Activated CD4-positive, alpha-beta memory T cell treated with anti-CD3 and anti-CD28 coated beads, Interleukin-2, amount 10 ng/mL, durations not matched to agents 7 days and 5 days (primary cell): ENCODE data around the gene CEP350. TPM values are rescaled to one million over a fixed set of nuclear protein-coding genes. Genes with fewer than 3 reads are reported as not detected.

Source experiments
- CTCF ChIA-PET: fragments of 350-600 bp; sonication (Branson Sonifier 250); formaldehyde crosslinking; loops from one replicate; lab custom pipeline; 2021; ENCODE audit warnings: antibody characterized with exemption, inconsistent platforms; lab: Charles Lee
- POLR2A ChIA-PET: fragments of 350-600 bp; sonication (Branson Sonifier 250); formaldehyde crosslinking; loops from one replicate; lab custom pipeline; 2021; ENCODE audit warnings: antibody characterized with exemption; lab: Charles Lee
- DNase-seq: peaks from one replicate; pipeline ENCODE4 v3.0.0-alpha.2; 2020
- H3K27ac Mint-ChIP-seq: one replicate; pipeline ENCODE4 v1.8.0; 2021; ENCODE audit warnings: mild to moderate bottlenecking, mixed read lengths
- H3K27me3 Mint-ChIP-seq: one replicate; pipeline ENCODE4 v1.8.0; 2021; ENCODE audit warnings: mixed read lengths
- H3K36me3 Mint-ChIP-seq: one replicate; pipeline ENCODE4 v1.8.0; 2021; ENCODE audit warnings: low read depth, mixed read lengths
- H3K4me1 Mint-ChIP-seq: one replicate; pipeline ENCODE4 v1.8.0; 2021; ENCODE audit warnings: mixed read lengths
- H3K4me3 Mint-ChIP-seq: one replicate; pipeline ENCODE4 v1.8.0; 2021; ENCODE audit warnings: mild to moderate bottlenecking, mixed read lengths
- H3K9me3 Mint-ChIP-seq: one replicate; pipeline ENCODE4 v1.8.0; 2021; ENCODE audit warnings: mixed read lengths
- total RNA-seq, 2 experiments: library from RNA; stranded (reverse); gene quantifications; one replicate each; pipeline ENCODE4 v1.2.3, GENCODE V29; 2021

The CEP350 gene, protein sequence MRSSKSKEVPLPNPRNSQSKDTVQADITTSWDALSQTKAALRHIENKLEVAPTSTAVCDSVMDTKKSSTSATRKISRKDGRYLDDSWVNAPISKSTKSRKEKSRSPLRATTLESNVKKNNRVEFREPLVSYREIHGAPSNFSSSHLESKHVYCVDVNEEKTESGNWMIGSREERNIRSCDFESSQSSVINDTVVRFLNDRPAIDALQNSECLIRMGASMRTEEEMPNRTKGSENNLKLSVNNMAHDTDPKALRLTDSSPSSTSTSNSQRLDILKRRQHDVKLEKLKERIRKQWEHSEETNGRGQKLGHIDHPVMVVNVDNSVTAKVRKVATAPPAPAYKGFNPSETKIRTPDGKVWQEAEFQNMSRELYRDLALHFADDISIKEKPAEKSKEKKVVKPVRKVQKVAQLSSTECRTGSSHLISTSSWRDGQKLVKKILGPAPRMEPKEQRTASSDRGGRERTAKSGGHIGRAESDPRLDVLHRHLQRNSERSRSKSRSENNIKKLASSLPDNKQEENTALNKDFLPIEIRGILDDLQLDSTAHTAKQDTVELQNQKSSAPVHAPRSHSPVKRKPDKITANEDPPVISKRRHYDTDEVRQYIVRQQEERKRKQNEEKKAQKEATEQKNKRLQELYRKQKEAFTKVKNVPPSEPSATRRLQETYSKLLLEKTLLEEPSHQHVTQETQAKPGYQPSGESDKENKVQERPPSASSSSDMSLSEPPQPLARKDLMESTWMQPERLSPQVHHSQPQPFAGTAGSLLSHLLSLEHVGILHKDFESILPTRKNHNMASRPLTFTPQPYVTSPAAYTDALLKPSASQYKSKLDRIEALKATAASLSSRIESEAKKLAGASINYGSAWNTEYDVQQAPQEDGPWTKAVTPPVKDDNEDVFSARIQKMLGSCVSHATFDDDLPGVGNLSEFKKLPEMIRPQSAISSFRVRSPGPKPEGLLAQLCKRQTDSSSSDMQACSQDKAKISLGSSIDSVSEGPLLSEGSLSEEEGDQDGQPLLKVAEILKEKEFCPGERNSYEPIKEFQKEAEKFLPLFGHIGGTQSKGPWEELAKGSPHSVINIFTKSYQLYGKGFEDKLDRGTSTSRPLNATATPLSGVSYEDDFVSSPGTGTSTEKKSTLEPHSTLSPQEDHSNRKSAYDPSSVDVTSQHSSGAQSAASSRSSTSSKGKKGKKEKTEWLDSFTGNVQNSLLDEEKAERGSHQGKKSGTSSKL (N-terminal part only)
- 10 to 100 TPM; 52.6 to 57.0 TPM for total RNA-seq

DNA sequence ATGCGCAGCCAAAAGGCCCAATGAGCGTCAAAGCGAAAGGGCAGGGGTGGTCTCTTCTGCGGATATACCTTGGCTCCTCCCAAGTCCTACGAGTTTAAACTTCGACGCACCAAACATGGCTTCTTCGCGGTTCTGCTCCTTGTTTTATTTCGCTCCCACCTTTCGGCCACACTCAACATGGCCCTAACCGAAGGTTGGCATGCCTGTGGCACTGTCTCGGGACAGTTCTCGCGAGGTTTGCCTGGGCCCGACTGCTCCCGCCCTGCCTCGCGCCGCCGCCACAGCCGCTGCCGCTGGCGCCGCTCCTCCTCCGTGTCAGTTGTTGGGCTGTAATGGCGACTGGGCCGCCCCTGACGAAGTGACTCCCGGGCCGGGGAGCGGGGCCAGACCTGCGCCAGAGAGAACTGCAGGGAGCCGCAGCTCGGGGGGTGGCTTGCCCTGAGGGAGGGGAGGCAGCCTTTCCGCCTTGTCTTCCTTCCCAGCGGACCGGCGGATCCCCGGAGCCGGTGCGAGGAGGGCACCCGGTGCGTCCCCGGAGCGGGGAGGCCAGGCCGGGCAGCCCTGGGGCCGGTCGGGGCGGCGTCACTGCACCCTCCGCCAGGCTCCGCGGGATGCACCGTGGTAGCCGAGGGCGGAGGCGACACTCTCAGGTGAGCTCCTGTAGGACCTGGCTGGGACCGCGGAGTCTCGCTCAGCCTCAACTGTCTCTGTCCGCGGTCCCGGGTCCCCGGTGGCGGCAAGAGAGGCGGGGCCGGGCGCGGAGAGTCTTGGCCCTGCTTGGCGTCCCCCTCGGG is at the start of gene CEP350:
CEP350 (plus strand) TSS at position 318 of the 794 bp plus-strand sequence. CDS start 31,372 bp downstream, outside the sequence.
- no peaks in the 10 kb centered on the region for H3K36me3 Mint-ChIP-seq
- no peaks in the 10 kb centered on the region for H3K9me3 Mint-ChIP-seq
- H3K27me3 Mint-ChIP-seq: no peaks in the 10 kb centered on the region
- H3K27ac Mint-ChIP-seq: peak within 1 kb of the TSS; percentile 99
- POLR2A ChIA-PET: interaction anchor here (0.7 to 5.0 kb wide), 16 partner anchors 10 to 548 kb away, joined by 3 to 90 read pairs (median 4); partner anchors contain the start of genes ACBD6, QSOX1, TOR1AIP1 and TOR1AIP2
- peak within 1 kb of the TSS; percentile 86 for H3K4me3 Mint-ChIP-seq
- CTCF ChIA-PET: interaction anchor here (0.8 to 2.2 kb wide), 8 partner anchors 10 to 200 kb away, joined by 3 to 9 read pairs (median 4); partner anchors contain the start of gene QSOX1
- peaks cover 39% of the 10 kb centered on the region for H3K4me1 Mint-ChIP-seq
- peak; percentile 98 for DNase-seq

DNA sequence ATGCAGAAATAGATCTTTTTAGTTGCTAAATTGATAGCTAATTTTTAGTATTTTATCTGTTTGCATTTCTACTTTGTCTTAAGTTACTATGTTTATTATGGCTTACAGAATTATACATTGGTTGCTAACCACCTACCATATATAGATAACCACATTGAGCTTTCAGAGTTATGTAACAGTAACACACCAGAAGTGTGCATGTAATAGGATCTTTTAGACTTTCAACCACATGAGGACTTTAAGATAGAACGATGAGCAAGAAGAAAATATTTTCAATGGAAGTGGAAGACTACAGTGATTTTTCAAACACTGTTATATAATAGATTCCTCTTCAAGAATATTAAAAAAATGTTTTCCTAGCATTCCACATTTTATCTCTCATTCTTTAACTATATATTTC is 43.7 kb upstream of the CEP350 start:
- POLR2A ChIA-PET: interaction anchor here (0.7 kb wide), 1 partner anchor 14 kb away, joined by 3 read pairs; no protein-coding TSS in a partner anchor
- CTCF ChIA-PET: interaction anchor here (1.0 to 2.1 kb wide), 4 partner anchors 13 to 258 kb away, joined by 3 to 6 read pairs (median 6); no protein-coding TSS in a partner anchor

GRCh38 chr1:179911812-179912211 is 42.8 kb upstream of the CEP350 start:
- Mint-ChIP-seq H3K27ac (no peak overlapping the region), H3K4me3 (no peak overlapping the region)
- POLR2A ChIA-PET: interaction anchor here (0.7 to 0.9 kb wide), 3 partner anchors 13 to 29 kb away, joined by 3 read pairs; no protein-coding TSS in a partner anchor

More for the DNA sequence above, 43.7 kb upstream of the CEP350 start:
- Mint-ChIP-seq H3K27ac (no peak overlapping the region), H3K4me3 (no peak overlapping the region), H3K36me3 (peaks cover 55% of the 10 kb centered on the region), H3K9me3 (no peaks in the 10 kb centered on the region), H3K4me1 (peaks cover 7% of the 10 kb centered on the region), H3K27me3 (no peaks in the 10 kb centered on the region)
- no peak for DNase-seq

GRCh38 chr1:179917601-179918429 is 36.8 kb upstream of the CEP350 start:
- POLR2A ChIA-PET: interaction anchor here (0.6 to 1.6 kb wide), 5 partner anchors 8 to 37 kb away, joined by 3 to 5 read pairs (median 3); partner anchors contain the start of gene CEP350

More at GRCh38 chr1:179911812-179912211, 42.8 kb upstream of the CEP350 start:
- Mint-ChIP-seq H3K9me3 (no peaks in the 10 kb centered on the region), H3K27me3 (no peaks in the 10 kb centered on the region), H3K36me3 (peaks cover 50% of the 10 kb centered on the region), H3K4me1 (peaks cover 7% of the 10 kb centered on the region)
- DNase-seq: no peak
- CTCF ChIA-PET: interaction anchor here (1.5 to 2.1 kb wide), 3 partner anchors 28 to 257 kb away, joined by 5 to 6 read pairs (median 6); no protein-coding TSS in a partner anchor

DNA sequence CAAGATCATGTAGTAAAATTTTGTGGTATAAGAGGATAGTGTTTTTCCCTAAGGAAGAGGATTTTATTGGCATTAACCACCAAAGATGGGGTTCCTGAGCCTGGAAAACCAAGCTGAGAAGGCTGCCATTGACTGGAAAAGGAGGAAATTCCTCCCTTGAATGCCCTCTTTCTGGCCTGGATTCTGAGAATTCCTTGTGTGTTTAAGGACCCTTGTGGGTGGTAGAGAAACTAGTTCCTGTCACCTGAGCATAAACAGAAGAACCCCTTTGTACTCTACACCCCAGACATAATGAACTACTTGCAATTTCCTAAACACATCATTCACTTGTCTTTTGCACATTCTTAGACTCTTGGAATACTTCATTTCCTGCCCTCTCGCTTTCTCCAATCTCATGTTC is 33.1 kb upstream of the CEP350 start:
- CTCF ChIA-PET: no interaction called here
- H3K4me1 Mint-ChIP-seq: peaks cover 15% of the 10 kb centered on the region
- no peaks in the 10 kb centered on the region for H3K9me3 Mint-ChIP-seq
- POLR2A ChIA-PET: no interaction called here
- H3K27me3 Mint-ChIP-seq: no peaks in the 10 kb centered on the region
- DNase-seq: no peak
- peaks cover 47% of the 10 kb centered on the region for H3K36me3 Mint-ChIP-seq
- H3K27ac Mint-ChIP-seq: no peak overlapping the region
- H3K4me3 Mint-ChIP-seq: no peak overlapping the region

More at GRCh38 chr1:179917601-179918429, 36.8 kb upstream of the CEP350 start:
- DNase-seq: no peak
- H3K36me3 Mint-ChIP-seq: peaks cover 60% of the 10 kb centered on the region
- H3K4me3 Mint-ChIP-seq: no peak overlapping the region
- peaks cover 15% of the 10 kb centered on the region for H3K4me1 Mint-ChIP-seq
- H3K27me3 Mint-ChIP-seq: no peaks in the 10 kb centered on the region
- CTCF ChIA-PET: interaction anchor here (1.3 to 1.4 kb wide), 3 partner anchors 52 to 261 kb away, joined by 3 to 5 read pairs (median 4); no protein-coding TSS in a partner anchor
- H3K9me3 Mint-ChIP-seq: no peaks in the 10 kb centered on the region
- peak overlapping the region; percentile 42 for H3K27ac Mint-ChIP-seq

DNA sequence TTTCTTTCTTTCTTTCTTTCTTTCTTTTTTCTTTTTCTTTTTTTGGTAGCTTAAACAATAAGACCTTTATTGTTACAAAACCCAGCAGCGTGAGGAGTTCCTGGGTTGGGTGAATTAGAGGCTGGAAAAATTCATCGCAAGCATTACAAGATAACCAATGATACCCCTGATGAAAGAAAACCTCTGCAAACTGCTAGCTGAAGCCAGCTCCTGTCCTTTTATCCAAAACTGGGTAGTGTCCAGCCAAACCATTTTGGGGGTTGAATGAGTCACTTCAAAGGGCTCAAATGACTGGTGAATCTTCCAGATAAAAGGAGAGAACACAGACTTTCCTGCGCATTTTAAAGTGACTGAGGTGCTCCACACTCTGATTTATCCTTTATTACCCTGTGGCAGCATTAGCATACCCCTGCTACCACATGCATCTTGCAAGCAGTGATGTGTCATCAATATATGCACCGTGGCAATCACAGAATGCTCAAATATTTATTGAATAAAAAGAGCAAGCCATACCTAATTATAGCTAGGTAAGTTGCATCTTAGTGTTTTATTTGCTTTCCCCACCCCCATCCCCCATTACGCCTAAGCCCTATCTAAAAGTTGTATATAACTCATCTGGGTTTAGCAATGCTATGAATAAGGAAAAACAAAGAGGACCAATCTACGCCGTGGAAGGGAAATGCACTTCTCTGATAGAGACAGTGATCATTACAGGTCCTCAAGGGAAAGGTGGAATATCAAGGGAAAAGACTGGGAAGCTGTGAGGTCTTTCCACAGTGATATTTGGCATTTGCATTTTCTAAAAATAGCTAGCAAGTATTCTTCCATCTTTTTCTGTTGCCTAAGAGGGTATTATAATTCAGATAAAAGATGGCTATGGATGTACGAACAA is 32.4 kb upstream of the CEP350 start:
- peaks cover 14% of the 10 kb centered on the region for H3K4me1 Mint-ChIP-seq
- no peak overlapping the region for H3K27ac Mint-ChIP-seq
- H3K27me3 Mint-ChIP-seq: no peaks in the 10 kb centered on the region
- H3K36me3 Mint-ChIP-seq: peaks cover 46% of the 10 kb centered on the region
- ChIA-PET CTCF (no interaction called here), POLR2A (no interaction called here)
- no peak for DNase-seq
- H3K4me3 Mint-ChIP-seq: no peak overlapping the region
- no peaks in the 10 kb centered on the region for H3K9me3 Mint-ChIP-seq

- no peak for DNase-seq
- Mint-ChIP-seq H3K9me3 (no peaks in the 10 kb centered on the region), H3K4me1 (peaks cover 6% of the 10 kb centered on the region), H3K27ac (no peak overlapping the region), H3K27me3 (no peaks in the 10 kb centered on the region), H3K36me3 (peaks cover 38% of the 10 kb centered on the region), H3K4me3 (no peak overlapping the region)
- ChIA-PET POLR2A (no interaction called here), CTCF (interaction anchor here (0.6 to 1.5 kb wide), 2 partner anchors 31 to 39 kb away, joined by 3 to 4 read pairs; partner anchors contain the start of gene CEP350)
These were observed 31.6 kb upstream of the CEP350 start for GRCh38 chr1:179923029-179923428.

- Mint-ChIP-seq H3K9me3 (no peaks in the 10 kb centered on the region), H3K27me3 (no peaks in the 10 kb centered on the region), H3K27ac (no peak overlapping the region), H3K4me3 (no peak overlapping the region), H3K36me3 (peaks cover 27% of the 10 kb centered on the region), H3K4me1 (no peaks in the 10 kb centered on the region)
- POLR2A ChIA-PET: interaction anchor here (0.7 to 0.8 kb wide), 2 partner anchors 13 to 203 kb away, joined by 3 read pairs; no protein-coding TSS in a partner anchor
- DNase-seq: no peak
- CTCF ChIA-PET: interaction anchor here (1.5 to 1.7 kb wide), 2 partner anchors 13 to 30 kb away, joined by 4 to 5 read pairs; partner anchors contain the start of gene CEP350
These were observed 30.3 kb upstream of the CEP350 start for GRCh38 chr1:179924268-179924667.

DNA sequence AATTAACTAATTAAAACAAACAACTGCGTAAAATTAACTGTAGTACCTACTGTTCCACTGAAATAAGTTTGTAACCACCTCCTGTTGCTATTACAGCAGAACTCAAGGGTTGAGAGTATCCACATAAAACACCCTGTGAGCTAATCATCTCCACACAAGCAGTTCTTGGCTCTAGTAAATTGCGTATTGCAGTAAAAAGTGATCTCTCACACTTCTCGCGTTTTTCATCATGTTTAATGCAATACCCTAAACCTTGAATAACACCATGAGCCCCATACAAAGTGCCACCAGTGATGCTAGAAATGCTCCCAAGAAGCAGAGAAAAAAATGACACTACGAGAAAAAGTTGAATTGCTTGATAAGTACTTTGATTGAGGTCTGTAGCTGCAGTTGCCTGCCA is 29.3 kb upstream of the CEP350 start:
- Mint-ChIP-seq H3K4me3 (no peak overlapping the region), H3K9me3 (no peaks in the 10 kb centered on the region), H3K27me3 (no peaks in the 10 kb centered on the region), H3K4me1 (no peaks in the 10 kb centered on the region), H3K27ac (no peak overlapping the region), H3K36me3 (peaks cover 20% of the 10 kb centered on the region)
- ChIA-PET POLR2A (interaction anchor here (0.8 kb wide), 2 partner anchors 8 to 48 kb away, joined by 3 read pairs; partner anchors contain the start of gene TOR1AIP2), CTCF (interaction anchor here (1.7 kb wide), 1 partner anchor 15 kb away, joined by 5 read pairs; no protein-coding TSS in a partner anchor)
- DNase-seq: no peak
